Thyroid gland (tissue), 4 donors: ENCODE data around the gene PRKCG.

Experiments used
- POLR2A ChIP-seq, 2 donors: fragments of 450-650 bp; IDR thresholded peaks; one replicate each; pipeline ENCODE4 v1.6.1; 2017; ENCODE audit warnings: antibody characterized with exemption in 2 of 2, mild to moderate bottlenecking in 2 of 2, moderate library complexity in 1 of 2
- TF ChIP-seq, protein P1 (sequence below), 6 experiments: fragments of 200-600 bp in 3 of 6; fragments of 450-650 bp in 3 of 6; sonication (generic) in 3 of 6; IDR thresholded peaks; one replicate each; pipeline ENCODE4 v1.5.1; 2016 to 2019; ENCODE audit warnings: antibody characterized with exemption in 6 of 6, mild to moderate bottlenecking in 2 of 6, inconsistent platforms in 1 of 6, moderate library complexity in 1 of 6

GRCh38 chr19:53872762-53873161 is 9.2 kb upstream of the PRKCG start:
- TF ChIP-seq, protein P1, sequence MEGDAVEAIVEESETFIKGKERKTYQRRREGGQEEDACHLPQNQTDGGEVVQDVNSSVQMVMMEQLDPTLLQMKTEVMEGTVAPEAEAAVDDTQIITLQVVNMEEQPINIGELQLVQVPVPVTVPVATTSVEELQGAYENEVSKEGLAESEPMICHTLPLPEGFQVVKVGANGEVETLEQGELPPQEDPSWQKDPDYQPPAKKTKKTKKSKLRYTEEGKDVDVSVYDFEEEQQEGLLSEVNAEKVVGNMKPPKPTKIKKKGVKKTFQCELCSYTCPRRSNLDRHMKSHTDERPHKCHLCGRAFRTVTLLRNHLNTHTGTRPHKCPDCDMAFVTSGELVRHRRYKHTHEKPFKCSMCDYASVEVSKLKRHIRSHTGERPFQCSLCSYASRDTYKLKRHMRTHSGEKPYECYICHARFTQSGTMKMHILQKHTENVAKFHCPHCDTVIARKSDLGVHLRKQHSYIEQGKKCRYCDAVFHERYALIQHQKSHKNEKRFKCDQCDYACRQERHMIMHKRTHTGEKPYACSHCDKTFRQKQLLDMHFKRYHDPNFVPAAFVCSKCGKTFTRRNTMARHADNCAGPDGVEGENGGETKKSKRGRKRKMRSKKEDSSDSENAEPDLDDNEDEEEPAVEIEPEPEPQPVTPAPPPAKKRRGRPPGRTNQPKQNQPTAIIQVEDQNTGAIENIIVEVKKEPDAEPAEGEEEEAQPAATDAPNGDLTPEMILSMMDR (IDR thresholded peaks at IDR 0.05), result no peak
- no peak for TF ChIP-seq POLR2A (IDR thresholded peaks at IDR 0.05)
